ENCODE results near the gene ORC1.

The ORC1 gene

GRCh38 chr1:52346653-52347052 lies 57.6 kb downstream of the ORC1 start:
- no peak overlapping the region for H3K27ac Mint-ChIP-seq
- H3K4me3 Mint-ChIP-seq: no peak overlapping the region
- peaks cover 10% of the 10 kb centered on the region for H3K36me3 Mint-ChIP-seq (ENCODE audit: low read depth)
- no peaks in the 10 kb centered on the region for H3K9me3 Mint-ChIP-seq
- intact Hi-C loops (cut with micrococcal nuclease): no loop called here
- peaks cover 3% of the 10 kb centered on the region for H3K27me3 Mint-ChIP-seq
- H3K4me1 Mint-ChIP-seq (ENCODE audit: low read depth): no peaks in the 10 kb centered on the region

DNA sequence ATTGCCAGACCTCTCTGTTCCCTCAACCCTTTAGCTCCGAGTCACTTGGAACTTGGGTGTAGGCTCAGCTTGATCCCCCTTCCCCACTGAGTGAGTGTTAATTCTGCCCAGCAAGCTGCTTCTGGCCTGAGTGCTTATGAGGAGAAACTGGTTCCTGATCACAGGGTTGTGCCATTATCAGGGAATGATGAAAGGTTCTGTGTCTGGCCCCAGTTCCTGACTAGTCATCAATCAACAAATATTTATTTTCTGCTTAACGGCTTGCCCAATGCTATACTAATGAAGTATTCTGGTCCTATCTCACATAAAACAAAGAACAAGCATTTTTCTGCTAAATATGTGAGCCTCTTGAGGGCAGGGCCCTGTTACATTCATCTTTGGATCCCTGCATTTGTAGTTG lies 59.0 kb downstream of the ORC1 start:
- intact Hi-C loops (cut with micrococcal nuclease): no loop called here
- H3K4me3 Mint-ChIP-seq: no peak overlapping the region

GRCh38 chr1:52343979-52344378 lies 60.2 kb downstream of the ORC1 start:
- no peaks in the 10 kb centered on the region for H3K36me3 Mint-ChIP-seq (ENCODE audit: low read depth)
- intact Hi-C loops (cut with micrococcal nuclease): no loop called here
- H3K27ac Mint-ChIP-seq: no peak overlapping the region
- peaks cover 3% of the 10 kb centered on the region for H3K27me3 Mint-ChIP-seq
- no peak overlapping the region for H3K4me3 Mint-ChIP-seq
- H3K4me1 Mint-ChIP-seq (ENCODE audit: low read depth): no peaks in the 10 kb centered on the region
- H3K9me3 Mint-ChIP-seq: no peaks in the 10 kb centered on the region

More for the DNA sequence above, 59.0 kb downstream of the ORC1 start:
- peaks cover 3% of the 10 kb centered on the region for H3K27me3 Mint-ChIP-seq
- no peak overlapping the region for H3K27ac Mint-ChIP-seq
- H3K36me3 Mint-ChIP-seq (ENCODE audit: low read depth): no peaks in the 10 kb centered on the region
- no peaks in the 10 kb centered on the region for H3K9me3 Mint-ChIP-seq
- H3K4me1 Mint-ChIP-seq (ENCODE audit: low read depth): no peaks in the 10 kb centered on the region

- Mint-ChIP-seq H3K27me3 (peaks cover 5% of the 10 kb centered on the region), H3K9me3 (no peaks in the 10 kb centered on the region), H3K36me3 (ENCODE audit: low read depth) (no peaks in the 10 kb centered on the region), H3K4me1 (ENCODE audit: low read depth) (no peaks in the 10 kb centered on the region), H3K4me3 (no peak overlapping the region), H3K27ac (no peak overlapping the region)
- intact Hi-C loops (cut with micrococcal nuclease): no loop called here
Observed at GRCh38 chr1:52341655-52342260, 62.5 kb downstream of the ORC1 start.

- no peaks in the 10 kb centered on the region for H3K4me1 Mint-ChIP-seq (ENCODE audit: low read depth)
- no peaks in the 10 kb centered on the region for H3K36me3 Mint-ChIP-seq (ENCODE audit: low read depth)
- H3K4me3 Mint-ChIP-seq: no peak overlapping the region
- peaks cover 2% of the 10 kb centered on the region for H3K27me3 Mint-ChIP-seq
- no peak overlapping the region for H3K27ac Mint-ChIP-seq
- intact Hi-C loops (cut with micrococcal nuclease): no loop called here
- H3K9me3 Mint-ChIP-seq: no peaks in the 10 kb centered on the region
Observed at GRCh38 chr1:52337439-52337838, 66.8 kb downstream of the ORC1 start.

- H3K27ac Mint-ChIP-seq: no peak overlapping the region
- peaks cover 3% of the 10 kb centered on the region for H3K27me3 Mint-ChIP-seq
- peaks cover 12% of the 10 kb centered on the region for H3K4me1 Mint-ChIP-seq (ENCODE audit: low read depth)
Observed at GRCh38 chr1:52334906-52335528, 69.2 kb downstream of the ORC1 start.

DNA sequence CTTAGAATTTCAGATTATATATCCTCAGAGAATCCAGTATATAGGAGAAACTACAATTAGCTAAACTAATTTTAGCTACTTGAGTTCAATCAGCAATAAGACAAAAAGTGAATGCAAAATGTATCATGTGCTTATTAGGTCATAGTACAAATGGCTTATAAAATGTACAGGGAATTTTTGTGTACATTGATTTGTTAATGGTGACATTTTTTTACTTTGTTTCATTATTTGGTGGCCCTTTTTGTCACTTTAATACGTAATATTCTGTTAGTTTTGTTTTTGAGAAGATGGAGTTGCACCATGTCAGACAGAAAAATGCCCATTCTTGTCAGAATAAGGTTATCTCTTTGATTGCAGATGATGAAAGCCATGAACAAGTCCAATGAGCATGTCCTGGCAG lies 71.8 kb downstream of the ORC1 start:
- H3K36me3 Mint-ChIP-seq (ENCODE audit: low read depth): no peaks in the 10 kb centered on the region
- H3K27me3 Mint-ChIP-seq: peaks cover 2% of the 10 kb centered on the region
- no peak overlapping the region for H3K4me3 Mint-ChIP-seq
- H3K27ac Mint-ChIP-seq: no peak overlapping the region
- H3K9me3 Mint-ChIP-seq: no peaks in the 10 kb centered on the region
- intact Hi-C loops (cut with micrococcal nuclease): no loop called here
- peaks cover 17% of the 10 kb centered on the region for H3K4me1 Mint-ChIP-seq (ENCODE audit: low read depth)

More at GRCh38 chr1:52334906-52335528, 69.2 kb downstream of the ORC1 start:
- Mint-ChIP-seq H3K9me3 (no peaks in the 10 kb centered on the region), H3K4me3 (no peak overlapping the region), H3K36me3 (ENCODE audit: low read depth) (no peaks in the 10 kb centered on the region)
- intact Hi-C loops (cut with micrococcal nuclease): no loop called here

GRCh38 chr1:52328615-52329014 lies 75.6 kb downstream of the ORC1 start:
- Mint-ChIP-seq H3K36me3 (ENCODE audit: low read depth) (no peaks in the 10 kb centered on the region), H3K27me3 (peaks cover 2% of the 10 kb centered on the region), H3K27ac (no peak overlapping the region), H3K4me3 (no peak overlapping the region), H3K4me1 (ENCODE audit: low read depth) (peaks cover 17% of the 10 kb centered on the region), H3K9me3 (no peaks in the 10 kb centered on the region)
- intact Hi-C loops (cut with micrococcal nuclease): no loop called here

GRCh38 chr1:52325786-52326185 lies 78.4 kb downstream of the ORC1 start:
- H3K4me3 Mint-ChIP-seq: no peak overlapping the region
- H3K36me3 Mint-ChIP-seq (ENCODE audit: low read depth): no peaks in the 10 kb centered on the region
- H3K4me1 Mint-ChIP-seq (ENCODE audit: low read depth): peaks cover 13% of the 10 kb centered on the region
- no peak overlapping the region for H3K27ac Mint-ChIP-seq
- H3K9me3 Mint-ChIP-seq: no peaks in the 10 kb centered on the region
- H3K27me3 Mint-ChIP-seq: peaks cover 2% of the 10 kb centered on the region
- intact Hi-C loops (cut with micrococcal nuclease): no loop called here

DNA sequence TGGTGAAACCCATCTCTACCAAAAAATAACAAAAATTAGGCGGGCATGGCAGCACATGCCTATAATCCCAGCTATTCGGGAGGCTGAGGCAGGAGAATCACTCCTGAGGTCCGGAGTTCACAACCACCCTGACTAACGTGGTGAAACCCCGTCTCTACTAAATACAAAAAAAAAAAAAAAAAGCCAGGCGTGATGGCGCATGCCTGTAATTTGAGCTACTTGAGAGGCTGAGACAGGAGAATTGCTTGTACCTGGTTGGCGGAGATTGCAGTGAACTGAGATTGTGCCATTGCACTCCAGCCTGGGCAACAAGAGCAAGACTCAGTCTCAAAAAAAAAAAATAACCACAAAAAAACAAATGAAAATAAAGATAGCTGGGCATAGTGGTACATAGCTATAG lies 80.5 kb downstream of the ORC1 start:
- H3K9me3 Mint-ChIP-seq: no peaks in the 10 kb centered on the region
- H3K27ac Mint-ChIP-seq: no peak overlapping the region
- H3K27me3 Mint-ChIP-seq: peaks cover 2% of the 10 kb centered on the region
- no peak overlapping the region for H3K4me3 Mint-ChIP-seq
- intact Hi-C loops (cut with micrococcal nuclease): no loop called here
- no peaks in the 10 kb centered on the region for H3K4me1 Mint-ChIP-seq (ENCODE audit: low read depth)
- no peaks in the 10 kb centered on the region for H3K36me3 Mint-ChIP-seq (ENCODE audit: low read depth)
